GM04503 (cell line): ENCODE data around the gene FAM171A1.
"Not testable (repeated sequence)": the region's sequence is repeated elsewhere in the genome, so short reads cannot be mapped to it uniquely, and the experiment has no call there.

ENCODE experiments used
- DNase-seq: peaks from one replicate; pipeline ENCODE4 v3.0.0-alpha.2; 2012; ENCODE audit warnings: low read depth

The FAM171A1 gene

DNA sequence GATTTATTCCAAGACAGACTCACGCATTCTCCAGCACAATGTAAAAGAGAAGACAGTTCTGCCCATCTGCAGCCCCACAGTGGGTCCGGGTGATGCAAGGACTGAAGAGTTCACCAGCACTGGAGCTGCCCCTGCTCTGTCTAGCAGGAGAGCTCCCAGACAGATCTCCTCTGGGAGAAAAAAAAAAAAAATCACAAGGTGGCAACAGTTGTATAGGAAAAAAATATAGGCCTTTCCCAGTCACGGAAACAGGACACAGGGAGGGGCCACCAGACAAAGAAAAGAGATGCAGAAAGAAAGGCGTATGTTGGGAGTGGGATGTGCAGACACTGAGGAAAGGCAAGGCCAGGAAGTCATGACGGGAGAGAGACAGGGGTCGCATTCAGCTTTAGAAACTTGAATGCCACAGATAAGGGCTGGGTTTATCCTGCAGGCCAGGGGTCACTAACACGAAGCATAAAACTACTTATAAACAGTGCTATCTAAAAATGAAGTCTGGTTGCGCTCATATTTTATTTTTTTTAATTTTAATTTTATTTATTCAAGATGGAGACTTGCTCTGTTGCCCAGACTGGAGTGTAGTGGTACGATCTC lies 54.1 kb downstream of the FAM171A1 start:
- DNase-seq, result no peak

DNA sequence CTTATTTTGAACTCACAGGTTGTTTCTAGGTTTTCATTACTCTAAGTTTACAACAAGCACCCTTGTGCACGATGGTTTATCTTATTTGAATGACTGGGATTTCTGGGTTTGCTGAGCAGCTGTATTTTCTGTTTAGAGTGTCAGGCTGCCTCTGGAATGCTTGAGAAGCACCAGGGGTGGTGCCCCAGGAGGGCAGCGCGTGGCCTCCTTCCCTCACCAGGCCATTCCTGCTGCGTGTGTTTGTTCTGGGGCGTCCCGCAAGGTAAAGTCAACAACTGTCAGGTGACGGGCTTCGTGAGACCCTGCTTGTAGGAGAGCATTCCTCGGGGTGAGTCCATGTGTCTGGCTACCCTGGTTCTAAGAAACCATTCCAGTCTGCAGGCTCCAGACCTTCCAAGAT lies 54.9 kb downstream of the FAM171A1 start:
- DNase-seq, result no peak

DNA sequence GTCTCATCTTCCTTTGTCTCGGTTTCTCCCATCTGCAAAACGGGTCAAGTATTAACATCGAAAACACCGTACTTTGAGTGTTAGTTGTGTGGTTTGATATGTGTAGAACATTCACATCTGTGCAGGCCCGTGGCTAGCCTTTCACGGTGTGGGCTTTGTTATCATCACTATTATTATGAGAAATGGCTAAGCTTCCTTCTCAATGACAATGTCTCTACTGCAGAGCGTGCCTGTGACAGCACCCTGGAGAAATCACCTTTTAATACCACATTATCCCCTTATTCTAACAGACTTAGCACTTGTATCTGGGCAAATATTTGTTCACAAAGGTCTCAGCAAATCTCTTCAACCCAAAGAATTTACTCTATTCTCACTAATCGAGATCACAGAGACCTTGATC lies 55.8 kb downstream of the FAM171A1 start:
- DNase-seq, result no peak

DNA sequence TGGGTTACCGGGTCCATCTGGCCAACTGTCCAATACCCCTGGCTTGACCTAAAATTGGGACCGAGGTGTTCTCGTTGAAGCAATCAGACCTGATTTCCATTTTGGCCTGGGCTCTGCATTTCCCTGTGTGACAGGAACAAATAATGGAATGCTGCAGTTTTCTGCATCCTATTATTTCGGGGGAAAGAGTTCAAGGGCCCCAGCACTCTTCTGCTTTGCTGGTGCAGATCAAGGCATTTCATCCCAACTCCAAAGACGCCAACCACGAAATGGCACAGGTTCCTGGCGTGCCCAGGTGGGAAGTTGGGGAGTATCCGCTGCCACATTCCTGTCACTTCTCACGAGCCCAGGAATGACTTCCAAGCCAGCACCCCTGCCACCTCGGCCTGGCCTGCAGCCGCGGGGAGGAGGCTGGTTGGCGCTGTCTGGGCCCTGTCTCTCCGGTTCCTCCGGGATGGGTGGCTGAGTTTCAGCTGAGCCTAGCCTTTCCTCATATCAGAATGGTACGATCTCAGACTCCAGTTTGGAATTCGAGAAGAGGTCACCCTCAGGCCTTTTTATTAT lies 56.5 kb downstream of the FAM171A1 start:
- no peak for DNase-seq

DNA sequence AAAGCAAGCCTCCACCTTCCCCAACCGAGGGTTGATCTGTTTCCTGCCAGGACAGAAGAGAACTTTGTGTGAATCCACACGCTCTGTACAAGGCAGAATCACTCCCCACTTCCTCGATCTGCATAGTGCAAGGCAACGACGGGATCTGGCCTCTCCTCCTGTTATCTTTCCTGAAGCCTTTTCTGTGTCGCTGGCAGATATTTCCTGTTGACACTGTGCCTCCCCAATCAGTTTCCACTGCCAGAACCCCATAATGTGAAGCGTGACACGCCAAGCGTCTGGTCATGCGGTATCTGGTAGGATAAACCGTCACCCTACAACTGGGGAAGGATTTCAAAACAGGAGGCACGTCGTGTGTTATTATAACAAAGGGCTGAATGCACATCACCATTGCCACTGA lies 57.2 kb downstream of the FAM171A1 start:
- DNase-seq, result no peak

DNA sequence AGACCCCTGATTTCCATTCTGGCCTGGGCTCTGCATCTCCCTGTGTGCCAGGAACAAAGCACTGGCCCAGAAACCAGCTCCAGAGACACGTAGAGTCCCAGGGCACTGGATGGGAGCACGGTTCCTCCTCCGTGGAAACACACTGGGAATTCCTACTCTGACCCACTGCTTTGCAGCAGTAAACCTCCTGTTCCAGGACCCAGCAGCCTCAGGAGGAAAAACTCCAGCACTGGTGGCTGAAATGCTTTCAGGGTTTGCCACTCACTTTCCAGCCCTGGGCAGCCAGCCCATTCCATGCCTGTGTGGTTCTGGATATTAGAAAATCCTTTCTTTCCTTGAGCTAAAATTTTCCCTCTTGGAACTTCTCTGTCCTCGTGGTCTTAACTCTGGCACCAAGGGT lies 58.0 kb downstream of the FAM171A1 start:
- no peak for DNase-seq

DNA sequence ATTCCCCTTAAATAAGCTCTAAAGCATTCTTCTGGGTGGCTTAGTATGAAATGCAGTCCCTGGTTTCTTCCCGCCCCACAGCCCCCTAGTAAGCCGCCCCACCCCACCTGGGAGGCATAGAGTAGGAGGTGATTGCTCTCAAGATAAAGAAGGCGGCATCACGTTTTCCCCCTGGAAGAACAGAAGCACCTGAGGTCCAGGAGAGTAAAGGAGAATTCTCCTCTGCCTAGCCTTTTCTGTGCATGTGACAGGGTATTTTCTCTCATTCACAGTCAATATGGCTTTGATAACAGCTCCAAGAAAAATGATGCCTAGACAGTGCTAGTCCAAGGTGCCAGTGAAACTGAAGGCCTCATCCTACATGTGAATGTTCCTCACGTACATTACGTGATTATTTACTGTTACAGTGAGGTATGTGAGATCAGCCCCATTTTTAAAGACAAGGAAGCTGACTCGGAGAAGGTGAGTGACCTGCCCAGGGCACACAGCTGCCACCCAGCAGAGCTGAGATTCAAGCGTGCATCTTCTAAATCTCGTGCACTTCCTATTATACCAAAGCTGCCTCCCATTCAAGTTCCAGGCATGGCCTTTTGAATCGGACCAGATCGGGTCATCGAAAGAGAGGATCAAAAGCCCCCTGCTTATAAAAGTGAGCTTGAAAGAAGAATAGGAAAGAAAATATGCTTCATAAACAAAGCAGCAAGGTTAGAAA lies 59.4 kb downstream of the FAM171A1 start:
- DNase-seq, result no peak

- no peak for DNase-seq
Measured at GRCh38 chr10:15310776-15311568, 60.1 kb downstream of the FAM171A1 start.

DNA sequence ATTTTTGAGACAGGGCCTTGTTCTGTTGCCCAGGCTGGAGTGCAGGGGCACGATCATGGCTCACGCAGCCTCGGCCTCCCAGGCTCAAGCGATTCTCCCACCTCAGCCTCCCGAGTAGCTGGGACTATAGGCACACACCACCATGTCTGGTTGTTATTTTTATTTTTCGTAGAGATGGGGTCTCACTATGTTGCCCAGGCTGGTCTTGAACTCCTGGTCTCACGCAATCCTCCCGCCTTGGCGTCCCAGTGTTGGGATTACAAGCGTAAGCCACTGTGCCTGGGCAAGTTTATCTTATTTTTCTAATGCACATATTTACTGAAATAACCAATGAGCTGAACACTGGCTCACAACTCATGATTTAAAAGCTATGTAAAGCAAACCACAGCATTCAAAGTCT lies 61.9 kb downstream of the FAM171A1 start:
- DNase-seq, result no peak

DNA sequence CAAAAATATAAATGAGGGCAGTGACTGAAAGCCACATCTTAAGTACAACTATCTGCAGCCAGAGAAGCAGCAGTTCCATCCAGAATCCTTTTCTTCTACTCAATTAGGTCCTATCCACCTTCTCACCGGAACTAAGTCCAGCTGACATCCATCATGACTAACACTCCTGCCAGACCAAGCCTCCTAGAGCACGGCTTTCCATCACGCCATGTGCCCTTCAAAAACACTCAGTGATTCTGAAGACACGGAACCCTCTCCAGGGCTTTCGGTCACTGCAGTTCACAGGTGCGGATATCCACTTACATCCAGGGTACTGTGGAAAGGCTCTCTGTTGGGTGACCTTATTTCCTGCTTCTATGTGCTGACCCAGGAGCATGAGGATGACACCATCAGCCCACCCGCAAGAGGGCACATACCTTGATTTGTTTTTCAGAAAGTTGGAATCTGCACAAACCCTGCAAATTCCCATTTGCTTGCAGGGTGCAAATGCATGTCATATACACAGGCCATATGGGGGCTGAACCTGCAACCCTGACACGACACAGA lies 64.3 kb downstream of the FAM171A1 start:
- no peak for DNase-seq

DNA sequence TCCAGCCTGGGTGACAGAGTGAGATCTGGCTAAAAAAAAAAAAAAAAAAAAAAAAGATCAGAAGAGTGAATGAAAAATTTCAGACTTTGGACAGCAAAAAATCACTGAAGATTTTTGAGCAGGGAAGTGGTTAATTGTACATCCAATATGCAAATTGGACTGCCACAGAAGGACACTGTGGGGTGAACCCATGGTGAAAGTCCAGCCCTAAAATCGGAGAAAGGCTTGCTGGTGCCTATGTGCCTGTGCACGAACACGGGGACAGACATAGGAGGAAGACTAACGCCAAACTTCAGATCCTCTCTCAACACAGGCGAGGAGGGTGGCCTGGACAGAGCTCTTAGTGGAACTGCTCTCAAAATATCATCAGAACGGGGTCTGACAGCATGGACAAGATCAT lies 65.5 kb downstream of the FAM171A1 start:
- no peak for DNase-seq

- DNase-seq, result no peak
Measured at GRCh38 chr10:15305161-15305560, 65.9 kb downstream of the FAM171A1 start.

- not testable (repeated sequence) for DNase-seq
Measured at GRCh38 chr10:15302188-15302956, 68.7 kb downstream of the FAM171A1 start.

DNA sequence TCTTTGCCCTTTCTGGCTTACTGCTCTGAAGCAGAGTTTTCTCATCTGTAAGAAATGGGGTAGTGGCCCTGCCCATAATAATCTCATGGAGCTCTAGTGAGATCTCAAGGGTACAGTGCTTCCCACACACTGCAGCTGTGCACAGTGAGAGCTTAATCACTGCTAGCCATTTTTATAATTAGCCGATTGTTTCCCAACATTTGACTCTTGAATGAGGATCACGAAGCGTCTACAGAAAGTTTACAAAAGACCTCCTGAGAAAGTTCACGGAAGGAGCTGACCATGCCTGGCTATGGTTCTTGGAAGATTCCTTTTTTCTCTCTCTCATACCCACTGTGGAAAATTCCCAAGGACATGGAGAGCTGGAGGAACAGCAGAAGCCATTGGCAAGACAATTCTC lies 70.4 kb downstream of the FAM171A1 start:
- no peak for DNase-seq

- DNase-seq, result no peak
Measured at GRCh38 chr10:15300145-15300544, 70.9 kb downstream of the FAM171A1 start.

GRCh38 chr10:15296701-15297100 lies 74.4 kb downstream of the FAM171A1 start:
- DNase-seq, result no peak

DNA sequence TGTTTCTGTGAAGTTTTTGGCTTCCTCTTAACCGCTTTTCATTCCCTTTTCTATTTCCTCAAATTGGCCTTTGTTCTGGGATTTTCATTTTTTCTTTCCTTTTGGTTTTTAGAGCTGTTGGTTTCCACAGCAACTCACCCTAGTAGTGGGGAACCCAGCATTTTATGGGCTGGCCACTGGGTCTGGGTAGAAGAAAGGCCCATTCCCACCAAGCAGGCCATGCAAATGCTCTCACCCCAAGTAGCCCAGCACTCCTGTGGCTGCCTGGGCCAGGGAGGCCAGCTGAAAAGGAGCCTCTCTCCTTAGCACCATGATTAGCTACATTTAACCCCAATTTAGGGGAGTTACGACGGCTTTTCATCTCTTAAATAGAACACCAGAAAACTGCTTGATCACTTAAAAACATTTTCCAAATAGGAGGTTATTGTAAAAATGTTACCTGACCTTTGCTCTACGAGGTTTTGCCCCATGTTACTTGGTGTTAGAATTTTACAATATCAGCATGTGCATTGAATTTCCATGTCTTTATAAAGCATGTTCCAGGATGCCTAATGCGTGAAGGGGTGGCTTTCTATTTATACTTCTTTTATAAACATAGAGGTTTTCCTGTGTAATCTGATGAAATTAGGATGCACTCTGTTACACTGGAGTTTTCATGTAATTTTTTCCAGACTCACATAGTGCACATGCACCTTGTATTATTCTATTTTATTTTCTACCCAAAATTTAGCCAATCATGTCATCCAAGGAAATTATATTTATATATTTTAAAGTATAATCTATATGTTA lies 75.4 kb downstream of the FAM171A1 start:
- no peak for DNase-seq

- peak; percentile 27 for DNase-seq
Measured at GRCh38 chr10:15293862-15294842, 76.9 kb downstream of the FAM171A1 start.

DNA sequence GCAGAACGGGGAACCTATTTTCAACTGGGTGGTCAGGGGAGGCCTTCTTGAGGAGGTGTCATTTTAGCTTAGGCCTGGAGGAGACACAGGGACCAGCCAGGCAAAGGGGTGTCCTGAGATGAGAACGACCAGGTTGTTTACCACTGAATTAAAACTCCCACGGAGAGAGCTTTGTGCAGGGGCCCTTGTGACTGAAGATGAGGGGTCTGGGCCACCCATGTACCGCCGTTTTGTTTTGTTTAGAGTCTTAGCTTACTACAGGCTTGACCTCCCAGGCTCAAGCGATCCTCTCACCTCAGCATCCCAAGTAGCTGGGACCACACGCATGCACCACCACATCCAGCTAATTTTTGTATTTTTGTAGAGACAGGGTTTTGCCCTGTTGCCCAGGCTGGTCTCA lies 80.4 kb downstream of the FAM171A1 start:
- DNase-seq, result no peak

- no peak for DNase-seq
Measured at GRCh38 chr10:15290150-15290549, 80.9 kb downstream of the FAM171A1 start.
